Activated CD4-positive, CD25-positive, alpha-beta regulatory T cell treated with anti-CD3 and anti-CD28 coated beads, Interleukin-2, amount 50 U/mL, for 24 hours (primary cell): Measurements from ENCODE around the gene GUCA1C.
A peak's percentile ranks its signal among the peaks of the same experiment; 100 is the strongest.

ENCODE experiments used
- ATAC-seq, 2 donors: fragments of 150-1000 bp; cut with Tn5 transposase; one replicate each; pipeline ENCODE4 v1.10.0; 2021; ENCODE audit warnings: mild to moderate bottlenecking in 1 of 2, moderate library complexity in 1 of 2

The GUCA1C gene

GRCh38 chr3:108953700-108954099 is at the start of gene GUCA1C:
GUCA1C (minus strand) TSS chr3:108953879; CDS start chr3:108953762, 117 bp downstream.
- ATAC-seq: no peak

GRCh38 chr3:108998436-108998835 is 44.8 kb upstream of the GUCA1C start:
- no peak for ATAC-seq

GRCh38 chr3:108985844-108986243 is 32.2 kb upstream of the GUCA1C start:
- ATAC-seq: no peak

GRCh38 chr3:108983051-108983450 is 29.4 kb upstream of the GUCA1C start:
- ATAC-seq: no peak

- no peak for ATAC-seq
Measured at GRCh38 chr3:108976058-108976457, 22.4 kb upstream of the GUCA1C start.

GRCh38 chr3:108973019-108973418 is 19.3 kb upstream of the GUCA1C start:
- no peak for ATAC-seq

GRCh38 chr3:108972482-108972881 is 18.8 kb upstream of the GUCA1C start:
- no peak for ATAC-seq

GRCh38 chr3:108970561-108970960 is 16.9 kb upstream of the GUCA1C start:
- no peak for ATAC-seq

GRCh38 chr3:108966773-108967172 is 13.1 kb upstream of the GUCA1C start:
- ATAC-seq: peak in 1 of 2 donors; percentile 30

GRCh38 chr3:108959017-108959416 is 5.3 kb upstream of the GUCA1C start:
- ATAC-seq: no peak

GRCh38 chr3:108953210-108953609 is 469 bp downstream of the GUCA1C start:
- no peak for ATAC-seq

- no peak for ATAC-seq
Measured at GRCh38 chr3:108951820-108952501, 1.7 kb downstream of the GUCA1C start.

- ATAC-seq: no peak
Measured at GRCh38 chr3:108947855-108948254, 5.8 kb downstream of the GUCA1C start.

GRCh38 chr3:108946292-108947285 is 7.1 kb downstream of the GUCA1C start:
- peak; percentile 35 to 62 for ATAC-seq

- ATAC-seq: no peak
Measured at GRCh38 chr3:108940568-108941263, 13.0 kb downstream of the GUCA1C start.

GRCh38 chr3:108940166-108940565 is 13.5 kb downstream of the GUCA1C start:
- no peak for ATAC-seq

- ATAC-seq: no peak
Measured at GRCh38 chr3:108936924-108937689, 16.6 kb downstream of the GUCA1C start.

GRCh38 chr3:108931035-108931434 is 22.6 kb downstream of the GUCA1C start:
- no peak for ATAC-seq

GRCh38 chr3:108918866-108919265 is 34.8 kb downstream of the GUCA1C start:
- no peak for ATAC-seq

- ATAC-seq: peak; percentile 81 to 86
Measured at GRCh38 chr3:108914774-108915641, 38.7 kb downstream of the GUCA1C start.

- no peak for ATAC-seq
Measured at GRCh38 chr3:108909799-108910198, 43.9 kb downstream of the GUCA1C start.
